Stimulated activated CD4-positive, alpha-beta T cell treated with anti-CD3 and anti-CD28 coated beads, TNF-alpha, amount 100 ng/mL, for 4 hours (primary cell): ENCODE measurements around the gene SVOP.

Source experiments
- DNase-seq, 3 experiments: peaks; one replicate each; pipeline ENCODE4 v3.0.0-alpha.2; 2020; ENCODE audit warnings: low read depth in 3 of 3

The SVOP gene

GRCh38 chr12:108935159-108935763 lies 85.6 kb downstream of the SVOP start:
- DNase-seq, result no peak

GRCh38 chr12:108933949-108934348 lies 86.9 kb downstream of the SVOP start:
- DNase-seq, result no peak

GRCh38 chr12:108930756-108931155 lies 90.1 kb downstream of the SVOP start:
- no peak for DNase-seq

- no peak for DNase-seq
Measured at GRCh38 chr12:108930155-108930554, 90.7 kb downstream of the SVOP start.

- DNase-seq, result no peak
Measured at GRCh38 chr12:108928695-108929094, 92.2 kb downstream of the SVOP start.

GRCh38 chr12:108922918-108923317 lies 98.0 kb downstream of the SVOP start:
- DNase-seq, result no peak

- no peak for DNase-seq
Measured at GRCh38 chr12:108921946-108922345, 98.9 kb downstream of the SVOP start.

- DNase-seq, result no peak
Measured at GRCh38 chr12:108918960-108919642, 101.8 kb downstream of the SVOP start.

- no peak for DNase-seq
Measured at GRCh38 chr12:108918206-108918605, 102.7 kb downstream of the SVOP start.

- DNase-seq, result no peak
Measured at GRCh38 chr12:108916336-108916735, 104.5 kb downstream of the SVOP start.

- DNase-seq, result no peak
Measured at GRCh38 chr12:108915632-108916133, 105.2 kb downstream of the SVOP start.

- no peak for DNase-seq
Measured at GRCh38 chr12:108914121-108914531, 106.7 kb downstream of the SVOP start.

- no peak for DNase-seq
Measured at GRCh38 chr12:108912361-108912760, 108.5 kb downstream of the SVOP start.

GRCh38 chr12:108911915-108912314 lies 109.0 kb downstream of the SVOP start:
- no peak for DNase-seq

- no peak for DNase-seq
Measured at GRCh38 chr12:108910336-108910735, 110.5 kb downstream of the SVOP start.

GRCh38 chr12:108907839-108908351 lies 113.0 kb downstream of the SVOP start:
- no peak for DNase-seq

GRCh38 chr12:108906971-108907370 lies 113.9 kb downstream of the SVOP start:
- DNase-seq, result no peak

GRCh38 chr12:108905725-108906124 lies 115.1 kb downstream of the SVOP start:
- DNase-seq, result no peak

- DNase-seq, result no peak
Measured at GRCh38 chr12:108899145-108899544, 121.7 kb downstream of the SVOP start.

- DNase-seq, result no peak
Measured at GRCh38 chr12:108896817-108897216, 124.1 kb downstream of the SVOP start.

- no peak for DNase-seq
Measured at GRCh38 chr12:108896336-108896735, 124.5 kb downstream of the SVOP start.

- no peak for DNase-seq
Measured at GRCh38 chr12:108895220-108895802, 125.6 kb downstream of the SVOP start.

- no peak for DNase-seq
Measured at GRCh38 chr12:108890208-108890607, 130.7 kb downstream of the SVOP start.
